Measurements from ENCODE around the gene ZFAND4.

ZFAND4 gene

GRCh38 chr10:45625879-45626278 is 46.7 kb downstream of the ZFAND4 start:
- DNase-seq (ENCODE audit: low spot score) = no peak
- TF ChIP-seq CTCF (conservative IDR thresholded peaks at IDR 0.05; ENCODE audit: low read depth) = no peak
- CTCF ChIA-PET = no interaction called here
- H3K27ac ChIP-seq = no peak overlapping the region
- POLR2A ChIA-PET (ENCODE audit: low non-redundant PET) = no interaction called here

GRCh38 chr10:45624724-45625123 is 47.8 kb downstream of the ZFAND4 start:
- ChIA-PET CTCF (no interaction called here), POLR2A (ENCODE audit: low non-redundant PET) (no interaction called here)
- H3K27ac ChIP-seq = no peak overlapping the region
- TF ChIP-seq CTCF (conservative IDR thresholded peaks at IDR 0.05; ENCODE audit: low read depth) = no peak
- DNase-seq (ENCODE audit: low spot score) = no peak

GRCh38 chr10:45614869-45615268 is 57.7 kb downstream of the ZFAND4 start:
- POLR2A ChIA-PET (ENCODE audit: low non-redundant PET) = no interaction called here
- CTCF ChIA-PET = interaction anchor here (0.6 to 1.2 kb wide), 2 partner anchors 13 to 35 kb away, joined by 3 read pairs; no protein-coding TSS in a partner anchor
- TF ChIP-seq CTCF (conservative IDR thresholded peaks at IDR 0.05; ENCODE audit: low read depth) = no peak

GRCh38 chr10:45612741-45613140 is 59.8 kb downstream of the ZFAND4 start:
- POLR2A ChIA-PET (ENCODE audit: low non-redundant PET) = no interaction called here
- CTCF ChIA-PET = no interaction called here
- no peak for TF ChIP-seq CTCF (conservative IDR thresholded peaks at IDR 0.05; ENCODE audit: low read depth)
- H3K27ac ChIP-seq = no peak overlapping the region
- DNase-seq (ENCODE audit: low spot score) = no peak

More at GRCh38 chr10:45614869-45615268, 57.7 kb downstream of the ZFAND4 start:
- no peak overlapping the region for H3K27ac ChIP-seq
- DNase-seq (ENCODE audit: low spot score) = no peak

- no peak overlapping the region for H3K27ac ChIP-seq
- TF ChIP-seq CTCF (conservative IDR thresholded peaks at IDR 0.05; ENCODE audit: low read depth) = no peak
- ChIA-PET CTCF (no interaction called here), POLR2A (ENCODE audit: low non-redundant PET) (no interaction called here)
- no peak for DNase-seq (ENCODE audit: low spot score)
Observed at GRCh38 chr10:45608052-45608451, 64.5 kb downstream of the ZFAND4 start.

- no peak for DNase-seq (ENCODE audit: low spot score)
- TF ChIP-seq CTCF (conservative IDR thresholded peaks at IDR 0.05; ENCODE audit: low read depth) = no peak
- CTCF ChIA-PET = no interaction called here
- POLR2A ChIA-PET (ENCODE audit: low non-redundant PET) = no interaction called here
- H3K27ac ChIP-seq = no peak overlapping the region
Observed at GRCh38 chr10:45607276-45607675, 65.3 kb downstream of the ZFAND4 start.

GRCh38 chr10:45602836-45603235 is 69.7 kb downstream of the ZFAND4 start:
- TF ChIP-seq CTCF (conservative IDR thresholded peaks at IDR 0.05; ENCODE audit: low read depth) = no peak
- ChIA-PET CTCF (no interaction called here), POLR2A (ENCODE audit: low non-redundant PET) (no interaction called here)

More at GRCh38 chr10:45602836-45603235, 69.7 kb downstream of the ZFAND4 start:
- DNase-seq (ENCODE audit: low spot score) = no peak
- no peak overlapping the region for H3K27ac ChIP-seq
